ENCODE results near the gene SFSWAP. TPM values are rescaled to one million over a fixed set of nuclear protein-coding genes. Genes with fewer than 3 reads are reported as not detected.

Gene SFSWAP
- total RNA-seq, 1 donor from 2014 or later = 34.9 TPM

- intact Hi-C loops (cut with DNase I) = no loop called here
- peaks cover 35% of the 10 kb centered on the region for H3K4me1 ChIP-seq
Observed at GRCh38 chr12:131826097-131826928, 115.4 kb downstream of the SFSWAP start.

GRCh38 chr12:131827961-131828534, 117.2 kb downstream of the SFSWAP start, which contains the start of gene MMP17:
Gene MMP17 (plus strand): TSS chr12:131828393. CDS start chr12:131828495, 102 bp downstream.
- Histone ChIP-seq H3K36me3 (no peaks in the 10 kb centered on the region), H3K27me3 (no peaks in the 10 kb centered on the region), H3K9me3 (no peaks in the 10 kb centered on the region), H3K4me1 (peaks cover 44% of the 10 kb centered on the region), H3K27ac (peak within 1 kb of the TSS; percentile 75), H3K4me3 (peak within 1 kb of the TSS; percentile 47 to 54)
- intact Hi-C loops (cut with DNase I) = no loop called here
- TF ChIP-seq CTCF (IDR thresholded peaks at IDR 0.05) (peak in 1 of 3 experiments; percentile 22), POLR2A (IDR thresholded peaks at IDR 0.05) (peak in 1 of 2 donors; percentile 62), POLR2AphosphoS5 (IDR thresholded peaks at IDR 0.05; ENCODE audit: insufficient read depth in 1 of 2, low read depth in 1 of 2) (no peak)
- DNase-seq (ENCODE audit: extremely low spot score in 2 of 2) = no peak

More at GRCh38 chr12:131826097-131826928, 115.4 kb downstream of the SFSWAP start:
- Histone ChIP-seq H3K9me3 (no peaks in the 10 kb centered on the region), H3K36me3 (no peaks in the 10 kb centered on the region), H3K27ac (no peak overlapping the region), H3K4me3 (no peak overlapping the region), H3K27me3 (no peaks in the 10 kb centered on the region)
- DNase-seq (ENCODE audit: extremely low spot score in 2 of 2) = no peak
- TF ChIP-seq POLR2AphosphoS5 (IDR thresholded peaks at IDR 0.05; ENCODE audit: insufficient read depth in 1 of 2, low read depth in 1 of 2) (no peak), CTCF (IDR thresholded peaks at IDR 0.05) (no peak), POLR2A (IDR thresholded peaks at IDR 0.05) (no peak)

- DNase-seq (ENCODE audit: extremely low spot score in 2 of 2) = peak in 1 of 2 donors; percentile 80
- H3K27ac ChIP-seq = peak overlapping the region; percentile 75
- peaks cover 45% of the 10 kb centered on the region for H3K4me1 ChIP-seq
- no peaks in the 10 kb centered on the region for H3K27me3 ChIP-seq
- H3K36me3 ChIP-seq = no peaks in the 10 kb centered on the region
- TF ChIP-seq POLR2AphosphoS5 (IDR thresholded peaks at IDR 0.05; ENCODE audit: insufficient read depth in 1 of 2, low read depth in 1 of 2) (peak in 1 of 2 donors; percentile 49), CTCF (IDR thresholded peaks at IDR 0.05) (no peak)
- intact Hi-C loops (cut with DNase I) = no loop called here
- H3K4me3 ChIP-seq = peak overlapping the region; percentile 47 to 54
- H3K9me3 ChIP-seq = no peaks in the 10 kb centered on the region
Observed at GRCh38 chr12:131828671-131829355, 117.9 kb downstream of the SFSWAP start.

GRCh38 chr12:131829356-131829747, 118.5 kb downstream of the SFSWAP start:
- DNase-seq (ENCODE audit: extremely low spot score in 2 of 2) = peak in 1 of 2 donors; percentile 85
- intact Hi-C loops (cut with DNase I) = no loop called here
- peaks cover 48% of the 10 kb centered on the region for H3K4me1 ChIP-seq
- H3K27ac ChIP-seq = peak overlapping the region; percentile 75
- no peak for TF ChIP-seq POLR2AphosphoS5 (IDR thresholded peaks at IDR 0.05; ENCODE audit: insufficient read depth in 1 of 2, low read depth in 1 of 2)
- TF ChIP-seq CTCF (IDR thresholded peaks at IDR 0.05) = no peak
- no peak for TF ChIP-seq POLR2A (IDR thresholded peaks at IDR 0.05)
- H3K36me3 ChIP-seq = no peaks in the 10 kb centered on the region
- H3K27me3 ChIP-seq = no peaks in the 10 kb centered on the region
- peak overlapping the region; percentile 47 to 54 for H3K4me3 ChIP-seq
- H3K9me3 ChIP-seq = no peaks in the 10 kb centered on the region
